Testis (tissue), 3 donors: ENCODE data around the gene ADISSP. TPM values are rescaled to one million over a fixed set of nuclear protein-coding genes. Genes with fewer than 3 reads are reported as not detected.

Source experiments
- DNase-seq: peaks from one replicate; pipeline ENCODE4 v3.0.0-alpha.2; 2019
- H3K27ac ChIP-seq, 2 donors: fragments of 200-600 bp; sonication (generic); one replicate each; pipeline ENCODE4 v1.5.1; 2019
- H3K27me3 ChIP-seq: fragments of 200-600 bp; sonication (generic); one replicate; pipeline ENCODE4 v1.5.1; 2019
- H3K36me3 ChIP-seq: fragments of 200-600 bp; sonication (generic); one replicate; pipeline ENCODE4 v1.5.1; 2017; ENCODE audit warnings: low read depth; ENCODE audit errors: missing control alignments
- H3K4me1 ChIP-seq: fragments of 200-600 bp; sonication (generic); one replicate; pipeline ENCODE4 v1.5.1; 2019
- H3K4me3 ChIP-seq, 2 donors: fragments of 200-600 bp; sonication (generic); one replicate each; pipeline ENCODE4 v1.5.1; 2017 to 2019
- H3K9me3 ChIP-seq: fragments of 200-600 bp; sonication (generic); one replicate; pipeline ENCODE4 v1.5.1; 2017
- POLR2A ChIP-seq: fragments of 450-650 bp; IDR thresholded peaks from one replicate; pipeline ENCODE4 v1.6.1; 2017; ENCODE audit warnings: antibody characterized with exemption, mild to moderate bottlenecking, moderate library complexity
- WGBS, 2 donors: methylation state at CpG; one replicate each; pipeline ENCODE4 v1.1.5; 2018; 5-methylcytosine and 5-hydroxymethylcytosine counted together
- intact Hi-C: fragments of 100-400 bp; cut with DNase I; formaldehyde crosslinking; loops from one replicate; pipeline ENCODE4 v1.15.1; 2023; ENCODE audit warnings: low total_unique reads
- polyA plus RNA-seq: library from polyadenylated mRNA; stranded (reverse); fragments of 350-450 nt; fragmentation: Illumina TruSeq; extraction: RNeasy Lipid Tissue Mini Kit (QIAGEN cat#74804); gene quantifications from one replicate; pipeline ENCODE4 v1.2.3, GENCODE V29; 2014; ENCODE audit warnings: low read depth, low replicate concordance; ENCODE audit not compliant: insufficient read depth
- total RNA-seq, 2 donors: library from RNA; depleted of rRNA; stranded (reverse); fragments of >200 nt; gene quantifications; one replicate each; pipeline ENCODE4 v1.2.3, GENCODE V29; 2016
- TF ChIP-seq, protein P1 (sequence below), 3 experiments: fragments of 450-650 bp in 2 of 3; fragments of 200-600 bp in 1 of 3; sonication (generic) in 1 of 3; IDR thresholded peaks; one replicate each; pipeline ENCODE4 v1.5.1; 2016 to 2019; ENCODE audit warnings: antibody characterized with exemption in 3 of 3, mild to moderate bottlenecking in 2 of 3, moderate library complexity in 1 of 3

Gene ADISSP
- total and polyA plus RNA-seq, 3 donors from 2014 or later = 17.6 to 36.5 (median 19.7) TPM

DNA sequence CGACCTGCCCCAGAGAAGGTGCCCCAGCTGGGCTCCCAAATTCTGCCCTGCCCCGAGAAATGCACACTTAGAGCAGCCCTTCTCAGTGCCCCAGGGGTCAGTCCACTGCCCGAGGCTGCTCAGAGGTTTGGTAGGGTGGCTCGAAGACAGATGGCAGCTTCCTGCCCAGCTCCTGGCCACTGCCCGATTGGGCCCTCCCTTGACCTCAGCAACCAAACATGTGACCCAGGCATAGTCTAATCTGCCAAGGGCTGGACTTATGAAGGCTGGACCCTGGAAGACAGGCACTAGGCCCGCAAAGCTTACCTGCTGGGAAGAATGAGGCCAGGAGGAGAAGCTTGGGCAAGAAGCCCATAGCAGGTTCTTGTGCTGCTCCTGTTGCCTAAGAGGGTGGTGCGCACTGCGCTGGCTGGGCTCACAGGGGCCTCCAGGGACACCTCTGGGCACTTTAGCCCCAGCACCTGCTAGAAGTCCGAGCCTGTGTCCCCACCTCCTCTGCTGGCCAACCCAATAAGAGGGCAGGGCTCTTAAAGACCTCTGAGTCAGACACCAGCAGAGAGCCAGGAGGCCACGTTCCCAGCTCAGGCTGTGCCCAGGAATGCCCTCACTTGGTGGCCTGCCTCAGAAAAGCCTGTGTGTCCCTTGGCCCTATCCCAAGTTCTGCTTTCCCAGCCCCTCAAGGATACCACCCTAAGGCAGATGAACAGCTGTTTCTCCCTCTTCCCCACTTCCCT lies 60.6 kb downstream of the ADISSP start:
- DNase-seq = no peak
- H3K27ac ChIP-seq = no peak overlapping the region
- no peak for TF ChIP-seq POLR2A
- TF ChIP-seq, protein P1, sequence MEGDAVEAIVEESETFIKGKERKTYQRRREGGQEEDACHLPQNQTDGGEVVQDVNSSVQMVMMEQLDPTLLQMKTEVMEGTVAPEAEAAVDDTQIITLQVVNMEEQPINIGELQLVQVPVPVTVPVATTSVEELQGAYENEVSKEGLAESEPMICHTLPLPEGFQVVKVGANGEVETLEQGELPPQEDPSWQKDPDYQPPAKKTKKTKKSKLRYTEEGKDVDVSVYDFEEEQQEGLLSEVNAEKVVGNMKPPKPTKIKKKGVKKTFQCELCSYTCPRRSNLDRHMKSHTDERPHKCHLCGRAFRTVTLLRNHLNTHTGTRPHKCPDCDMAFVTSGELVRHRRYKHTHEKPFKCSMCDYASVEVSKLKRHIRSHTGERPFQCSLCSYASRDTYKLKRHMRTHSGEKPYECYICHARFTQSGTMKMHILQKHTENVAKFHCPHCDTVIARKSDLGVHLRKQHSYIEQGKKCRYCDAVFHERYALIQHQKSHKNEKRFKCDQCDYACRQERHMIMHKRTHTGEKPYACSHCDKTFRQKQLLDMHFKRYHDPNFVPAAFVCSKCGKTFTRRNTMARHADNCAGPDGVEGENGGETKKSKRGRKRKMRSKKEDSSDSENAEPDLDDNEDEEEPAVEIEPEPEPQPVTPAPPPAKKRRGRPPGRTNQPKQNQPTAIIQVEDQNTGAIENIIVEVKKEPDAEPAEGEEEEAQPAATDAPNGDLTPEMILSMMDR (IDR thresholded peaks at IDR 0.05) = no peak
- intact Hi-C loops = no loop called here
- 77 to 89% methylated on average over 6 to 10 of the region's 10 CpGs for WGBS, 2 donors
- no peaks in the 10 kb centered on the region for H3K36me3 ChIP-seq
- no peak overlapping the region for H3K4me3 ChIP-seq
- H3K4me1 ChIP-seq = no peaks in the 10 kb centered on the region
- H3K27me3 ChIP-seq = no peaks in the 10 kb centered on the region
- no peaks in the 10 kb centered on the region for H3K9me3 ChIP-seq

DNA sequence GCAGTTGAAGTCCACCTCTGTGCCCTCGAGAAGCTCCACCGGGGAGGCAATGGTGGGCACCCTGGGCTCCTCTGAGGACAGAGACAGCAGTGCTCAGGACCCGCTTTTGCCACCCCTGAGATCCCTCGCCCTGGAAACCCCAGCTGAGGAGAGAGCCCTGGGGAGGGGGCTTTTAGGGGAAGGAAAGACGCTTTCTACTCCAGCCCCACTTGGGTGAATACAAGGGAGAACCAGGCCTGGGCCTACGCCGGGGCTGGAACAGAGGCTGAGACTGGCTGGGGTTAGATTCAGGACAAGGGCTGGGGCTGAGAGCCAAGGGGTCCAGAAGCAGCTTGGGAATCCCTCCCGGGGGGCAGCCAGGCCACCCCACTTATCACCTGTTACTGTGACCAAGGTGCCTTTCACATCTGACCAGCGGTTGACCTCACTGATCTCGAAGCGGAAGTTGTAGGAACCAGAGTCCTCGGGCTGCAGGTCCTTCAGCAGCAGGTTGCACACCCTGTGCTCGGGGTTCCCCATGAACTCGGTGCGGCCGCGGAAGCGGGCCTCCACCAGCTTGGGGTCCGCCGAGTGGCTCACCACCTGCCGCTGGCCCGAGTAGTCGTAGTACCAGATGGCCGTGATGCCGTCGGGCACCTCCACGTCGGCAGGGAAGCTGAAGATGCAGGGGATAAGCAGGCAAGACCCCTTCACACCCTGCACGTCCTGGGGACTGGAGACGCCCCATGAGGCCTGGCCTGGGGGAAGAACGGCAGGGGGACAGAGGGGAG lies 61.4 kb downstream of the ADISSP start:
- no peak overlapping the region for H3K27ac ChIP-seq
- no peaks in the 10 kb centered on the region for H3K27me3 ChIP-seq
- no peaks in the 10 kb centered on the region for H3K4me1 ChIP-seq
- no peak for DNase-seq
- no peaks in the 10 kb centered on the region for H3K9me3 ChIP-seq
- intact Hi-C loops = no loop called here
- 93 to 95% methylated on average over 20 to 31 of the region's 31 CpGs for WGBS, 2 donors
- H3K36me3 ChIP-seq = no peaks in the 10 kb centered on the region
- TF ChIP-seq, protein P1 (IDR thresholded peaks at IDR 0.05) = no peak
- TF ChIP-seq POLR2A = no peak
- no peak overlapping the region for H3K4me3 ChIP-seq

DNA sequence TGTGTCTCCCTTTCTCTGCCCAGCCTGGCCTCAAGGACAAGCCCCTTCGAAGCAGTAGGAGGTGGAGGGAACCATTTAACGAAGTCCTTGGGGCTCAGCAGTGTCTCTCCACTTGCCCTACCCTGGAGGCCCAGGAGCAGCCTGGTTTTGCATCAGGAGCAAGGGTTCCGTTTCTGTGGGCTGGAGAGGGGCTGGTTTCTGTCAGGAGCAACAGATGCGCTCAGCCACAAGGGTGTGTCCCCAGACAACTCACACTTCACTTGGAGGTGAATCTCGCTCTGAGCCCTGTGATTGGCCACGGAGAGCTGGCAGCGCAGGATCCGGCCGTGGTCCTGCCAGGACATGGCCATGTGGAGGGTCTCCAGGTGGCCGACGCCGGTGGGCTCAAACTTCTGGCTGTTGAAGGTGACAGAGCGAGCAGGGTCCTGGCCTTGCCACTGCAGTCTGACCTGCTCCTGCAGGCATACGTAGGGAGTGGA lies 62.0 kb downstream of the ADISSP start:
- H3K4me3 ChIP-seq = no peak overlapping the region
- intact Hi-C loops = no loop called here
- H3K36me3 ChIP-seq = no peaks in the 10 kb centered on the region
- 83 to 88% methylated on average over 12 to 14 of the region's 14 CpGs for WGBS, 2 donors
- no peaks in the 10 kb centered on the region for H3K9me3 ChIP-seq
- no peak for TF ChIP-seq POLR2A
- TF ChIP-seq, protein P1 (IDR thresholded peaks at IDR 0.05) = no peak
- no peaks in the 10 kb centered on the region for H3K27me3 ChIP-seq
- H3K4me1 ChIP-seq = no peaks in the 10 kb centered on the region
- H3K27ac ChIP-seq = no peak overlapping the region
- DNase-seq = no peak

DNA sequence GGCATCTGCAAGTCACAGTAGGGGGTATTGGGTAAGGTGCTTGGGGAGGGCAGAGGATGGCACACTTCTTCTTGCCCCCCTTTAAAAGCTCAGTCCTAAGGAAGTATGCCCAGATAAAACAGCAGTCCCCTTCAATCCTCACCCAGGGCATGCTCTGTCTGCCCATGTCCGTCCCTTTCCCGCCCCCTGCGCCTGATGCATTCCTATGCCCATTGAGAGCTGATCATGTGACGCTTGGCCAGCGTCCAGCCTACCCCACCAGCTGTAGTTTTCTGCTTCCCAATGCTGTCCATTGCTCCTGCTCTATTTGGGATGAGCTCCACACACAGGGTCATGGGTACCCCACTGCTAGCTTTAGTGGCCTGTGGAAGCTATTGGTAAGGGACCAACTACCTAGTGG lies 63.5 kb downstream of the ADISSP start:
- DNase-seq = no peak
- no peak overlapping the region for H3K4me3 ChIP-seq
- 79 to 88% methylated on average over 5 of the region's 5 CpGs for WGBS, 2 donors
- no peaks in the 10 kb centered on the region for H3K36me3 ChIP-seq
- no peaks in the 10 kb centered on the region for H3K9me3 ChIP-seq
- H3K27ac ChIP-seq = no peak overlapping the region
- intact Hi-C loops = no loop called here
- no peaks in the 10 kb centered on the region for H3K27me3 ChIP-seq
- H3K4me1 ChIP-seq = no peaks in the 10 kb centered on the region
- TF ChIP-seq, protein P1 (IDR thresholded peaks at IDR 0.05) = no peak
- no peak for TF ChIP-seq POLR2A

Other genes with a start within 250 kb of the ADISSP start
- under 1 TPM; 0.31 to 0.74 TPM for gene GFRA4, start 104.4 kb downstream of the ADISSP start, total RNA-seq
- gene GFRA4, start 104.4 kb downstream of the ADISSP start, polyA plus RNA-seq = 0.51 TPM
- 10 to 100 TPM; 35.4 to 61.1 TPM for gene ADAM33, start 85.7 kb downstream of the ADISSP start, total RNA-seq
- 25.5 TPM for gene ADAM33, start 85.7 kb downstream of the ADISSP start, polyA plus RNA-seq
- 1 to 10 TPM; 4.3 to 9.4 TPM for gene SIGLEC1, start 55.2 kb downstream of the ADISSP start, total RNA-seq
- gene SIGLEC1, start 55.2 kb downstream of the ADISSP start, polyA plus RNA-seq = 6.6 TPM
- gene HSPA12B, start 35.1 kb downstream of the ADISSP start, total RNA-seq = 10 to 100 TPM; 10.7 to 11.1 TPM
- gene HSPA12B, start 35.1 kb downstream of the ADISSP start, polyA plus RNA-seq = 8.0 TPM
- 10 to 100 TPM in 1 of 2 donors, 1 to 10 TPM in 1; 9.8 to 12.1 TPM for gene SPEF1, start 13.7 kb upstream of the ADISSP start, total RNA-seq
- 28.8 TPM for gene SPEF1, start 13.7 kb upstream of the ADISSP start, polyA plus RNA-seq
- 10 to 100 TPM; 32.2 to 44.1 TPM for gene CENPB, start 19.0 kb upstream of the ADISSP start, total RNA-seq
- 24.8 TPM for gene CENPB, start 19.0 kb upstream of the ADISSP start, polyA plus RNA-seq
- gene CDC25B, start 28.6 kb upstream of the ADISSP start, total RNA-seq = 10 to 100 TPM; 25.4 to 45.6 TPM
- gene CDC25B, start 28.6 kb upstream of the ADISSP start, polyA plus RNA-seq = 14.4 TPM
- 10 to 100 TPM; 25.9 to 26.6 TPM for gene AP5S1, start 52.8 kb upstream of the ADISSP start, total RNA-seq
- gene AP5S1, start 52.8 kb upstream of the ADISSP start, polyA plus RNA-seq = 26.0 TPM
- gene MAVS, start 79.1 kb upstream of the ADISSP start, total RNA-seq = 10 to 100 TPM; 28.5 to 34.6 TPM
- 14.5 TPM for gene MAVS, start 79.1 kb upstream of the ADISSP start, polyA plus RNA-seq
- 10 to 100 TPM; 63.4 to 71.2 TPM for gene PANK2, start 121.6 kb upstream of the ADISSP start, total RNA-seq
- gene PANK2, start 121.6 kb upstream of the ADISSP start, polyA plus RNA-seq = 57.9 TPM
- gene RNF24, start 247.8 kb upstream of the ADISSP start, total RNA-seq = 10 to 100 TPM; 13.5 to 14.2 TPM
- gene RNF24, start 247.8 kb upstream of the ADISSP start, polyA plus RNA-seq = 11.0 TPM